Fibroblast of lung (primary cell): ENCODE measurements around the gene PKHD1. TPM values are rescaled to one million over a fixed set of nuclear protein-coding genes. Genes with fewer than 3 reads are reported as not detected.

Experiments
- DNase-seq, 2 donors: peaks; one replicate each; pipeline versions ENCODE4 v3.0.0 to v3.0.0-alpha.2; 2010; ENCODE audit warnings: low read depth in 2 of 2
- H2AFZ ChIP-seq: 2 replicates; pipeline ENCODE4 v1.5.1; 2012; ENCODE audit warnings: low read length, control low read depth, inconsistent platforms
- H3K27ac ChIP-seq: 2 replicates; pipeline ENCODE4 v1.5.1; 2011; ENCODE audit warnings: low read length, control low read depth; ENCODE audit not compliant: insufficient read depth
- H3K27me3 ChIP-seq: 2 replicates; pipeline ENCODE4 v1.5.1; 2011; ENCODE audit warnings: mild to moderate bottlenecking, low read length; ENCODE audit not compliant: control insufficient read depth, insufficient read depth
- H3K36me3 ChIP-seq: 2 replicates; pipeline ENCODE4 v1.5.1; 2011; ENCODE audit warnings: low read length; ENCODE audit not compliant: control insufficient read depth, insufficient read depth
- H3K4me1 ChIP-seq: 2 replicates; pipeline ENCODE4 v1.5.1; 2011; ENCODE audit warnings: low read length; ENCODE audit not compliant: control insufficient read depth, insufficient read depth; ENCODE audit errors: extremely low read depth
- H3K4me2 ChIP-seq: 2 replicates; pipeline ENCODE4 v1.5.1; 2011; ENCODE audit warnings: low read length, control low read depth; ENCODE audit not compliant: insufficient read depth; ENCODE audit errors: extremely low read depth
- H3K4me3 ChIP-seq, 4 experiments: fragments of 200-600 bp in 1 of 4; sonication (generic) in 1 of 4; replicated peaks in 1 of 4; 2 replicates each; pipeline ENCODE4 v1.5.1; 2011 to 2016; ENCODE audit warnings: low read length in 4 of 4, low read depth in 3 of 4, mild to moderate bottlenecking in 3 of 4, control low read depth in 2 of 4, inconsistent platforms in 1 of 4, mixed read lengths in 1 of 4; ENCODE audit not compliant: insufficient read depth in 1 of 4; ENCODE audit errors: control extremely low read depth in 1 of 4
- H3K79me2 ChIP-seq: 2 replicates; pipeline ENCODE4 v1.5.1; 2012; ENCODE audit warnings: mild to moderate bottlenecking, low read length, inconsistent platforms; ENCODE audit not compliant: control insufficient read depth, insufficient read depth
- H3K9ac ChIP-seq: 2 replicates; pipeline ENCODE4 v1.5.1; 2011; ENCODE audit warnings: mild to moderate bottlenecking, low read length, control low read depth; ENCODE audit not compliant: insufficient read depth
- H3K9me3 ChIP-seq: 2 replicates; pipeline ENCODE4 v1.5.1; 2012; ENCODE audit warnings: low read depth, low read length; ENCODE audit not compliant: control insufficient read depth, insufficient read depth
- H4K20me1 ChIP-seq: 2 replicates; pipeline ENCODE4 v1.5.1; 2011; ENCODE audit warnings: low read length; ENCODE audit not compliant: control insufficient read depth, insufficient read depth; ENCODE audit errors: extremely low read depth
- CTCF ChIP-seq, 2 donors: IDR thresholded peaks in 1 of 2; conservative IDR thresholded peaks in 1 of 2; 1 replicate in 1 of 2; 2 replicates in 1 of 2; pipeline ENCODE4 v1.5.1; 2011 to 2012; ENCODE audit warnings: low read length in 2 of 2, control low read depth in 1 of 2, inconsistent platforms in 1 of 2, low read depth in 1 of 2, mild to moderate bottlenecking in 1 of 2
- EZH2 ChIP-seq: IDR thresholded peaks from 2 replicates; pipeline ENCODE4 v1.5.1; 2012; ENCODE audit warnings: low read length, control low read depth, mild to moderate bottlenecking; ENCODE audit errors: missing control alignments
- polyA plus RNA-seq, 2 donors: library from polyadenylated mRNA; depleted of rRNA in 1 of 2; stranded (reverse) in 1 of 2; unstranded in 1 of 2; fragments of >200 nt; gene quantifications; 2 replicates each; pipeline ENCODE4 v1.2.1, GENCODE V29; 2011 to 2012; ENCODE audit warnings: missing spikeins in 1 of 2
- total RNA-seq: library from RNA; depleted of rRNA; stranded (reverse); fragments of >200 nt; gene quantifications from 2 replicates; pipeline ENCODE4 v1.2.1, GENCODE V29; 2014

Gene PKHD1
- total and polyA plus RNA-seq, 2 donors (not counting 1 experiment from before 2014, with no cell fraction given): not detected

- no peak overlapping the region for H3K9ac ChIP-seq
- no peaks in the 10 kb centered on the region for H3K9me3 ChIP-seq
- no peak overlapping the region for H3K4me3 ChIP-seq
- H3K79me2 ChIP-seq: no peaks in the 10 kb centered on the region
- no peak overlapping the region for H3K27ac ChIP-seq
- DNase-seq: no peak
- no peak for TF ChIP-seq CTCF (conservative IDR thresholded peaks at IDR 0.05 in 1 of 2, IDR thresholded peaks at IDR 0.05 in 1 of 2; ENCODE audit: low read depth in 1 of 2, low read length in 2 of 2)
- TF ChIP-seq EZH2: no peak
- H3K4me1 ChIP-seq: no peaks in the 10 kb centered on the region
- H3K4me2 ChIP-seq: no peak overlapping the region
- H4K20me1 ChIP-seq: no peaks in the 10 kb centered on the region
- no peak overlapping the region for H2AFZ ChIP-seq
- no peaks in the 10 kb centered on the region for H3K36me3 ChIP-seq
- no peaks in the 10 kb centered on the region for H3K27me3 ChIP-seq
These were observed 67.5 kb downstream of the PKHD1 start for GRCh38 chr6:52019881-52020280.

GRCh38 chr6:52019092-52019491, 68.3 kb downstream of the PKHD1 start:
- H2AFZ ChIP-seq: no peak overlapping the region
- no peak for DNase-seq
- H3K79me2 ChIP-seq: no peaks in the 10 kb centered on the region
- H3K9ac ChIP-seq: no peak overlapping the region
- H4K20me1 ChIP-seq: no peaks in the 10 kb centered on the region
- no peak overlapping the region for H3K4me2 ChIP-seq
- H3K36me3 ChIP-seq: no peaks in the 10 kb centered on the region
- H3K27me3 ChIP-seq: no peaks in the 10 kb centered on the region
- no peak overlapping the region for H3K27ac ChIP-seq
- TF ChIP-seq EZH2 (no peak), CTCF (conservative IDR thresholded peaks at IDR 0.05 in 1 of 2, IDR thresholded peaks at IDR 0.05 in 1 of 2; ENCODE audit: low read depth in 1 of 2, low read length in 2 of 2) (no peak)
- no peak overlapping the region for H3K4me3 ChIP-seq
- no peaks in the 10 kb centered on the region for H3K4me1 ChIP-seq
- H3K9me3 ChIP-seq: no peaks in the 10 kb centered on the region

- no peaks in the 10 kb centered on the region for H3K27me3 ChIP-seq
- H3K36me3 ChIP-seq: no peaks in the 10 kb centered on the region
- DNase-seq: no peak
- no peak overlapping the region for H3K4me3 ChIP-seq
- H2AFZ ChIP-seq: no peak overlapping the region
- no peak overlapping the region for H3K9ac ChIP-seq
- no peak for TF ChIP-seq CTCF (conservative IDR thresholded peaks at IDR 0.05 in 1 of 2, IDR thresholded peaks at IDR 0.05 in 1 of 2; ENCODE audit: low read depth in 1 of 2, low read length in 2 of 2)
- H3K4me1 ChIP-seq: no peaks in the 10 kb centered on the region
- no peaks in the 10 kb centered on the region for H3K9me3 ChIP-seq
- H3K79me2 ChIP-seq: no peaks in the 10 kb centered on the region
- H4K20me1 ChIP-seq: no peaks in the 10 kb centered on the region
- no peak overlapping the region for H3K4me2 ChIP-seq
- no peak overlapping the region for H3K27ac ChIP-seq
These were observed 70.3 kb downstream of the PKHD1 start for GRCh38 chr6:52016915-52017748.
